ENCODE measurements around the gene HAGH.

Gene HAGH

GRCh38 chr16:1794908-1795666, 31.5 kb downstream of the HAGH start:
- no peak for TF ChIP-seq CTCF (conservative IDR thresholded peaks at IDR 0.05; ENCODE audit: low read depth, low read length)
- DNase-seq (ENCODE audit: low read depth) = no peak
- no peak overlapping the region for H3K4me3 ChIP-seq (ENCODE audit: low read depth, low read length)

- no peak for TF ChIP-seq CTCF (conservative IDR thresholded peaks at IDR 0.05; ENCODE audit: low read depth, low read length)
- no peak for DNase-seq (ENCODE audit: low read depth)
- no peak overlapping the region for H3K4me3 ChIP-seq (ENCODE audit: low read depth, low read length)
Observed at GRCh38 chr16:1794221-1794871, 32.3 kb downstream of the HAGH start.

GRCh38 chr16:1793578-1794220, 32.9 kb downstream of the HAGH start, which contains the start of gene IGFALS:
IGFALS (minus strand) TSS chr16:1793705; CDS start chr16:1793652, 53 bp downstream.
- TF ChIP-seq CTCF (conservative IDR thresholded peaks at IDR 0.05; ENCODE audit: low read depth, low read length) = no peak
- no peak within 1 kb of the TSS for H3K4me3 ChIP-seq (ENCODE audit: low read depth, low read length)
- DNase-seq (ENCODE audit: low read depth) = no peak

- H3K4me3 ChIP-seq (ENCODE audit: low read depth, low read length) = no peak overlapping the region
- TF ChIP-seq CTCF (conservative IDR thresholded peaks at IDR 0.05; ENCODE audit: low read depth, low read length) = no peak
- no peak for DNase-seq (ENCODE audit: low read depth)
Observed at GRCh38 chr16:1792836-1793577, 33.6 kb downstream of the HAGH start.

GRCh38 chr16:1791943-1792812, 34.4 kb downstream of the HAGH start:
- no peak overlapping the region for H3K4me3 ChIP-seq (ENCODE audit: low read depth, low read length)
- no peak for DNase-seq (ENCODE audit: low read depth)
- TF ChIP-seq CTCF (conservative IDR thresholded peaks at IDR 0.05; ENCODE audit: low read depth, low read length) = no peak

All from choroid plexus epithelial cell (primary cell).